ENCODE measurements around the gene AVPR2. TPM values are rescaled to one million over a fixed set of nuclear protein-coding genes. Genes with fewer than 3 reads are reported as not detected.

Gene AVPR2
- total RNA-seq, 4 donors from 2014 or later: 1.1 to 2.8 (median 2.6) TPM; not detected in 1

DNA sequence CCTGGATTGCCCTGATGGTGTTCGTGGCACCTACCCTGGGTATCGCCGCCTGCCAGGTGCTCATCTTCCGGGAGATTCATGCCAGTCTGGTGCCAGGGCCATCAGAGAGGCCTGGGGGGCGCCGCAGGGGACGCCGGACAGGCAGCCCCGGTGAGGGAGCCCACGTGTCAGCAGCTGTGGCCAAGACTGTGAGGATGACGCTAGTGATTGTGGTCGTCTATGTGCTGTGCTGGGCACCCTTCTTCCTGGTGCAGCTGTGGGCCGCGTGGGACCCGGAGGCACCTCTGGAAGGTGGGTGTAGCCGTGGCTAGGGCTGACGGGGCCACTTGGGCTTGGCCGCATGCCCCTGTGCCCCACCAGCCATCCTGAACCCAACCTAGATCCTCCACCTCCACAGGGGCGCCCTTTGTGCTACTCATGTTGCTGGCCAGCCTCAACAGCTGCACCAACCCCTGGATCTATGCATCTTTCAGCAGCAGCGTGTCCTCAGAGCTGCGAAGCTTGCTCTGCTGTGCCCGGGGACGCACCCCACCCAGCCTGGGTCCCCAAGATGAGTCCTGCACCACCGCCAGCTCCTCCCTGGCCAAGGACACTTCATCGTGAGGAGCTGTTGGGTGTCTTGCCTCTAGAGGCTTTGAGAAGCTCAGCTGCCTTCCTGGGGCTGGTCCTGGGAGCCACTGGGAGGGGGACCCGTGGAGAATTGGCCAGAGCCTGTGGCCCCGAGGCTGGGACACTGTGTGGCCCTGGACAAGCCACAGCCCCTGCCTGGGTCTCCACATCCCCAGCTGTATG is 1.8 kb downstream of the AVPR2 start:
- Histone ChIP-seq H3K4me3 (replicated peaks in 1 of 3) (no peak overlapping the region), H3K27ac (no peak overlapping the region), H3K27me3 (no peaks in the 10 kb centered on the region), H3K9me3 (no peaks in the 10 kb centered on the region), H3K4me1 (no peaks in the 10 kb centered on the region), H3K36me3 (no peaks in the 10 kb centered on the region)
- no peak for TF ChIP-seq POLR2A (IDR thresholded peaks at IDR 0.05)
- TF ChIP-seq, protein P1, sequence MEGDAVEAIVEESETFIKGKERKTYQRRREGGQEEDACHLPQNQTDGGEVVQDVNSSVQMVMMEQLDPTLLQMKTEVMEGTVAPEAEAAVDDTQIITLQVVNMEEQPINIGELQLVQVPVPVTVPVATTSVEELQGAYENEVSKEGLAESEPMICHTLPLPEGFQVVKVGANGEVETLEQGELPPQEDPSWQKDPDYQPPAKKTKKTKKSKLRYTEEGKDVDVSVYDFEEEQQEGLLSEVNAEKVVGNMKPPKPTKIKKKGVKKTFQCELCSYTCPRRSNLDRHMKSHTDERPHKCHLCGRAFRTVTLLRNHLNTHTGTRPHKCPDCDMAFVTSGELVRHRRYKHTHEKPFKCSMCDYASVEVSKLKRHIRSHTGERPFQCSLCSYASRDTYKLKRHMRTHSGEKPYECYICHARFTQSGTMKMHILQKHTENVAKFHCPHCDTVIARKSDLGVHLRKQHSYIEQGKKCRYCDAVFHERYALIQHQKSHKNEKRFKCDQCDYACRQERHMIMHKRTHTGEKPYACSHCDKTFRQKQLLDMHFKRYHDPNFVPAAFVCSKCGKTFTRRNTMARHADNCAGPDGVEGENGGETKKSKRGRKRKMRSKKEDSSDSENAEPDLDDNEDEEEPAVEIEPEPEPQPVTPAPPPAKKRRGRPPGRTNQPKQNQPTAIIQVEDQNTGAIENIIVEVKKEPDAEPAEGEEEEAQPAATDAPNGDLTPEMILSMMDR (IDR thresholded peaks at IDR 0.05): no peak
- no peak for DNase-seq
- WGBS, 2 donors: 100% methylated on average over 1 of the region's 27 CpGs; no CpG with 5 or more reads in 1 of the 2 donors
- intact Hi-C loops (cut with DNase I): no loop called here

DNA sequence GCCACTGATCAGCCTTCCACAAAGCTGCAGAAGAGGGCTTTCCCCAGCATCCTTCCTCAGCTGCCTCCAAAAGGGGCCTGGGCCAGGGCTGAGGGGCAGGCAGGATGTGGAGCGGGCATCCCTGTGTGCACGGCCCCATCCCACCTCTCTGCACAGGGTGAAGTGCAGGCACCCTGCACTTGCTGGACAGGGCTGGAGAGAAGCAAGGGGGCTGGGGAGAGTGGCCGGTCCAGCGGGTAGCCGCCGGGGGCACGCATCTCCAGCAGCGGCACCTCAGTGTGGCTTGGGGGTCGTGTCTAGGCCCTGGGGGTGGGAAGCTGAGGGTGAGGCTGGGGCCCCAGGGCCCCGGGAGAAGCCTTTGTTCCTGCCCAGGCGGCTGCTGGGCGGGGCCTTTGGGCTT is 3.0 kb downstream of the AVPR2 start:
- no CpG with 5 or more reads among the region's 12 CpGs for WGBS, 2 donors
- Histone ChIP-seq H3K36me3 (no peaks in the 10 kb centered on the region), H3K4me3 (replicated peaks in 1 of 3) (no peak overlapping the region), H3K4me1 (no peaks in the 10 kb centered on the region), H3K9me3 (no peaks in the 10 kb centered on the region), H3K27me3 (no peaks in the 10 kb centered on the region), H3K27ac (no peak overlapping the region)
- no peak for TF ChIP-seq POLR2A (IDR thresholded peaks at IDR 0.05)
- TF ChIP-seq, protein P1 (IDR thresholded peaks at IDR 0.05): no peak
- intact Hi-C loops (cut with DNase I): no loop called here
- DNase-seq: no peak

DNA sequence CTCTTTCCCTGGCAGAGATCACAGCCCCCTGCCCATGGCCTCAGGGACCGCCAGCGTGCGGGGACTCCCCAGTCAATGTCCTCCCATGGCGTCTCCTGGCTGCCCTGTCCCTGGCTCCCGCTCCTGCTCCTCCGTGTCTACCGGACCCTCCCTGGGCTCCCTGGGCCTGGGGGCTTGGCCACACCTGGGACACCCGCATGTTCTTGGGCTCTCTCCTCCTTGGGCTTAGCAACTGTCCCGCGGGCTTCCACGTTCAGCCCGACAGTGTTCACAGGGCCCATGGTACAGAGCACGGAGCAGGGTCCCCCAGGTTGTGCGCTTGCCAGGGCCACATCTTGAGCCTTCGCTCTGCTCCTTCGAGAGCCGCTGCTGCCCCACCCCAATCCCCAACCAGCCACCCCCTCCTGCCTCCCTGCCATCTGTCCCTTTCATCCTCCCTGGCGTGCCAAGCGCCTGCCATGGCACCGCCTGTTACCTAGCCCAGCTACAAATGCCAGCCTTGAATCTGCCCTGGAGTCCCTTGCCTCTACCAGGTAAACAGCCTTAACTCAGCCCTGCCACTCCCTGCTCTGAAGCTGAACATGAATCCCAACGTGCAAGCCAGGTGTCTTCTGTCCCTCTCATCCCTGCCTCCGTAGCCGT is 3.9 kb downstream of the AVPR2 start:
- DNase-seq: no peak
- intact Hi-C loops (cut with DNase I): no loop called here
- Histone ChIP-seq H3K4me1 (no peaks in the 10 kb centered on the region), H3K36me3 (no peaks in the 10 kb centered on the region), H3K27ac (no peak overlapping the region), H3K27me3 (no peaks in the 10 kb centered on the region), H3K4me3 (replicated peaks in 1 of 3) (no peak overlapping the region), H3K9me3 (no peaks in the 10 kb centered on the region)
- TF ChIP-seq, protein P1 (IDR thresholded peaks at IDR 0.05): no peak
- 90 to 95% methylated on average over 11 to 16 of the region's 23 CpGs for WGBS, 2 donors

DNA sequence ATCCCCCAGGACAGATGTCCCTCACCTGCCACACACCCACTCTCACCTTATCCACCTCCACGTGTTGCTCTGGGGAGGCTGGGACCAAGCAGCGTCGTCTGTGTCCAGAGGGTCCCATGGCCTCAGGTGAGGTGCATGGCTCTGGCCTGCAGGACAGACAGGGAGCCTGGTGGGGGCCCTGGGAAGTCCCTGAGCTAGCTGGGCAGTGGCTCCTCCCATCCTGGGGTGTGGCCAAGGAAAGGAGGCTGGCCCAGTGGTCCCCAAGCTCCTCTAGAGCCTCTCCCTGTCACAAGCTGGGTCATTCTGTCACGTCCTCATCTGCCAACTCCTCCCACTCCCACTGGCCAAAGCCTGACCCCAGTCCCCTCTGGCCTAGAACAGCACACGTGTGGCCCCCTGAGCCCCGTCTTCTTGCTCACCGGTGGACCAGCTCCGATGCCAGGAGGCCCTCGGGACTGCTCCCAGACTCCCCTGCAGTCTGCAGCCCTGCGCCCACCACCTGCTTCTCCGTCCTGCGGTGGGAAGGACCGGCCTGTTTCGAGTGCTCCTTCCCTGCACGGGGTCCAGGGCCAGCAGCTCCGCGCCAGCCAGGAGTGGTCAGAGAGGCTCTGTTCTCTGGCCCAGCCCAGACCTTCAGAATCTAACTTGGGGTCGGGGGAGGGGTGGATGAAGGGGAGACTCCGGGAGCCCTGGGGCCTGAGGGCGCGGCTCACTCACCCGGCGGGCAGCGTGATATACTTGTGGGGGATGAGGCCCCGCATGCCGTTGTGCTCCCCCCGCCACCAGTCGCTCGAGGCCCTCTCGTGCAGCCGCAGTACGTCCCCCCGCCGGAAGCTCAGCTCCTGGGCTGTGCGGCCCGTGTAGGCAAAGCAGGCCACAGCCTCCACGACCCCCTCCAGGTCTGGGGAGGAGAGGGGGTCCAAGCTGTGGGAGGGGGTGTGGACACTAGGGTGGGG is 4.8 kb downstream of the AVPR2 start:
- Histone ChIP-seq H3K27me3 (no peaks in the 10 kb centered on the region), H3K36me3 (no peaks in the 10 kb centered on the region), H3K4me1 (no peaks in the 10 kb centered on the region), H3K4me3 (replicated peaks in 1 of 3) (no peak overlapping the region), H3K27ac (no peak overlapping the region), H3K9me3 (no peaks in the 10 kb centered on the region)
- DNase-seq: no peak
- TF ChIP-seq, protein P1 (IDR thresholded peaks at IDR 0.05): no peak
- TF ChIP-seq POLR2A (IDR thresholded peaks at IDR 0.05): no peak
- intact Hi-C loops (cut with DNase I): no loop called here
- WGBS, 2 donors: 53 to 57% methylated on average over 5 of the region's 37 CpGs
